ENCODE data around the gene CC2D2A.

Gene CC2D2A

GRCh38 chr4:15585331-15585730 is 115.6 kb downstream of the CC2D2A start:
- no peak for TF ChIP-seq GATA2 (IDR thresholded peaks at IDR 0.05; ENCODE audit: low read depth, low read length)
- TF ChIP-seq GATA3 (IDR thresholded peaks at IDR 0.05; ENCODE audit: low read depth, low read length) = no peak

- no peak for TF ChIP-seq GATA3 (IDR thresholded peaks at IDR 0.05; ENCODE audit: low read depth, low read length)
- TF ChIP-seq GATA2 (IDR thresholded peaks at IDR 0.05; ENCODE audit: low read depth, low read length) = no peak
Observed at GRCh38 chr4:15586066-15586465, 116.4 kb downstream of the CC2D2A start.

GRCh38 chr4:15587649-15588048 is 118.0 kb downstream of the CC2D2A start:
- TF ChIP-seq GATA3 (IDR thresholded peaks at IDR 0.05; ENCODE audit: low read depth, low read length) (no peak), GATA2 (IDR thresholded peaks at IDR 0.05; ENCODE audit: low read depth, low read length) (no peak)

- TF ChIP-seq GATA3 (IDR thresholded peaks at IDR 0.05; ENCODE audit: low read depth, low read length) (no peak), GATA2 (IDR thresholded peaks at IDR 0.05; ENCODE audit: low read depth, low read length) (no peak)
Observed at GRCh38 chr4:15592799-15593198, 123.1 kb downstream of the CC2D2A start.

GRCh38 chr4:15598644-15599043 is 129.0 kb downstream of the CC2D2A start:
- TF ChIP-seq GATA3 (IDR thresholded peaks at IDR 0.05; ENCODE audit: low read depth, low read length) = no peak
- TF ChIP-seq GATA2 (IDR thresholded peaks at IDR 0.05; ENCODE audit: low read depth, low read length) = no peak

GRCh38 chr4:15600176-15600575 is 130.5 kb downstream of the CC2D2A start:
- TF ChIP-seq GATA2 (IDR thresholded peaks at IDR 0.05; ENCODE audit: low read depth, low read length) = no peak
- TF ChIP-seq GATA3 (IDR thresholded peaks at IDR 0.05; ENCODE audit: low read depth, low read length) = no peak

GRCh38 chr4:15601862-15602261 is 132.2 kb downstream of the CC2D2A start:
- TF ChIP-seq GATA2 (IDR thresholded peaks at IDR 0.05; ENCODE audit: low read depth, low read length) = no peak
- TF ChIP-seq GATA3 (IDR thresholded peaks at IDR 0.05; ENCODE audit: low read depth, low read length) = no peak

GRCh38 chr4:15605537-15605936 is 135.9 kb downstream of the CC2D2A start:
- no peak for TF ChIP-seq GATA3 (IDR thresholded peaks at IDR 0.05; ENCODE audit: low read depth, low read length)
- no peak for TF ChIP-seq GATA2 (IDR thresholded peaks at IDR 0.05; ENCODE audit: low read depth, low read length)

- no peak for TF ChIP-seq GATA2 (IDR thresholded peaks at IDR 0.05; ENCODE audit: low read depth, low read length)
- TF ChIP-seq GATA3 (IDR thresholded peaks at IDR 0.05; ENCODE audit: low read depth, low read length) = no peak
Observed at GRCh38 chr4:15610855-15611254, 141.2 kb downstream of the CC2D2A start.

- TF ChIP-seq GATA2 (IDR thresholded peaks at IDR 0.05; ENCODE audit: low read depth, low read length) = no peak
- no peak for TF ChIP-seq GATA3 (IDR thresholded peaks at IDR 0.05; ENCODE audit: low read depth, low read length)
Observed at GRCh38 chr4:15612136-15612535, 142.5 kb downstream of the CC2D2A start.

- TF ChIP-seq GATA3 (IDR thresholded peaks at IDR 0.05; ENCODE audit: low read depth, low read length) (no peak), GATA2 (IDR thresholded peaks at IDR 0.05; ENCODE audit: low read depth, low read length) (no peak)
Observed at GRCh38 chr4:15636818-15637217, 167.1 kb downstream of the CC2D2A start.

- TF ChIP-seq GATA3 (IDR thresholded peaks at IDR 0.05; ENCODE audit: low read depth, low read length) (no peak), GATA2 (IDR thresholded peaks at IDR 0.05; ENCODE audit: low read depth, low read length) (no peak)
Observed at GRCh38 chr4:15638418-15638817, 168.7 kb downstream of the CC2D2A start.

GRCh38 chr4:15648600-15648999 is 178.9 kb downstream of the CC2D2A start:
- TF ChIP-seq GATA3 (IDR thresholded peaks at IDR 0.05; ENCODE audit: low read depth, low read length) = no peak
- no peak for TF ChIP-seq GATA2 (IDR thresholded peaks at IDR 0.05; ENCODE audit: low read depth, low read length)

- TF ChIP-seq GATA3 (IDR thresholded peaks at IDR 0.05; ENCODE audit: low read depth, low read length) (no peak), GATA2 (IDR thresholded peaks at IDR 0.05; ENCODE audit: low read depth, low read length) (peak; percentile 71)
Observed at GRCh38 chr4:15649914-15650545, 180.3 kb downstream of the CC2D2A start.
